Suprapubic skin (tissue), 4 donors: Measurements from ENCODE around the gene LPAR5. TPM values are rescaled to one million over a fixed set of nuclear protein-coding genes. Genes with fewer than 3 reads are reported as not detected.

Experiments used
- DNase-seq, 2 donors: peaks; one replicate each; pipeline ENCODE4 v3.0.0-alpha.2; 2019; ENCODE audit warnings: low spot score in 2 of 2
- H3K27ac ChIP-seq: fragments of 200-600 bp; sonication (generic); one replicate; pipeline ENCODE4 v1.5.1; 2019
- H3K27me3 ChIP-seq: fragments of 200-600 bp; sonication (generic); one replicate; pipeline ENCODE4 v1.5.1; 2019
- H3K36me3 ChIP-seq: fragments of 200-600 bp; sonication (generic); one replicate; pipeline ENCODE4 v1.5.1; 2019
- H3K4me1 ChIP-seq: fragments of 200-600 bp; sonication (generic); one replicate; pipeline ENCODE4 v1.5.1; 2019
- H3K4me3 ChIP-seq: fragments of 200-600 bp; sonication (generic); one replicate; pipeline ENCODE4 v1.5.1; 2019; ENCODE audit warnings: mild to moderate bottlenecking
- H3K9me3 ChIP-seq: fragments of 200-600 bp; sonication (generic); one replicate; pipeline ENCODE4 v1.5.1; 2019
- EP300 ChIP-seq: sonication (generic); formaldehyde crosslinking; IDR thresholded peaks from one replicate; pipeline ENCODE4 v1.6.1; 2017; ENCODE audit warnings: antibody characterized with exemption
- POLR2A ChIP-seq, 2 donors: fragments of 450-650 bp; IDR thresholded peaks; one replicate each; pipeline ENCODE4 v1.6.1; 2017; ENCODE audit warnings: antibody characterized with exemption in 2 of 2, mild to moderate bottlenecking in 2 of 2, moderate library complexity in 2 of 2
- POLR2AphosphoS5 ChIP-seq, 3 donors: sonication (generic); formaldehyde crosslinking; IDR thresholded peaks; one replicate each; pipeline ENCODE4 v1.6.1; 2017; ENCODE audit warnings: antibody characterized with exemption in 3 of 3
- WGBS: methylation state at CpG from one replicate; pipeline ENCODE4 v1.1.5; 2018; 5-methylcytosine and 5-hydroxymethylcytosine counted together
- total RNA-seq, 4 donors: library from RNA; depleted of rRNA; stranded (reverse); fragments of >200 nt; gene quantifications; one replicate each; pipeline ENCODE4 v1.1.0, GENCODE V29; 2016
- TF ChIP-seq, protein P1 (sequence below), 2 donors: fragments of 200-600 bp in 1 of 2; fragments of 450-650 bp in 1 of 2; sonication (generic) in 1 of 2; IDR thresholded peaks; one replicate each; pipeline ENCODE4 v1.5.1; 2016 to 2019; ENCODE audit warnings: antibody characterized with exemption in 2 of 2, mild to moderate bottlenecking in 1 of 2, moderate library complexity in 1 of 2

Gene LPAR5
- total RNA-seq, 4 donors from 2014 or later = 5.8 to 15.0 (median 8.8) TPM

- TF ChIP-seq POLR2AphosphoS5 (IDR thresholded peaks at IDR 0.05) = no peak
- no peak for TF ChIP-seq POLR2A (IDR thresholded peaks at IDR 0.05)
- TF ChIP-seq, protein P1, sequence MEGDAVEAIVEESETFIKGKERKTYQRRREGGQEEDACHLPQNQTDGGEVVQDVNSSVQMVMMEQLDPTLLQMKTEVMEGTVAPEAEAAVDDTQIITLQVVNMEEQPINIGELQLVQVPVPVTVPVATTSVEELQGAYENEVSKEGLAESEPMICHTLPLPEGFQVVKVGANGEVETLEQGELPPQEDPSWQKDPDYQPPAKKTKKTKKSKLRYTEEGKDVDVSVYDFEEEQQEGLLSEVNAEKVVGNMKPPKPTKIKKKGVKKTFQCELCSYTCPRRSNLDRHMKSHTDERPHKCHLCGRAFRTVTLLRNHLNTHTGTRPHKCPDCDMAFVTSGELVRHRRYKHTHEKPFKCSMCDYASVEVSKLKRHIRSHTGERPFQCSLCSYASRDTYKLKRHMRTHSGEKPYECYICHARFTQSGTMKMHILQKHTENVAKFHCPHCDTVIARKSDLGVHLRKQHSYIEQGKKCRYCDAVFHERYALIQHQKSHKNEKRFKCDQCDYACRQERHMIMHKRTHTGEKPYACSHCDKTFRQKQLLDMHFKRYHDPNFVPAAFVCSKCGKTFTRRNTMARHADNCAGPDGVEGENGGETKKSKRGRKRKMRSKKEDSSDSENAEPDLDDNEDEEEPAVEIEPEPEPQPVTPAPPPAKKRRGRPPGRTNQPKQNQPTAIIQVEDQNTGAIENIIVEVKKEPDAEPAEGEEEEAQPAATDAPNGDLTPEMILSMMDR (IDR thresholded peaks at IDR 0.05) = no peak
- TF ChIP-seq EP300 = no peak
- Histone ChIP-seq H3K27me3 (no peaks in the 10 kb centered on the region), H3K9me3 (no peaks in the 10 kb centered on the region), H3K27ac (no peak overlapping the region), H3K4me3 (no peak overlapping the region), H3K36me3 (no peaks in the 10 kb centered on the region), H3K4me1 (peaks cover 32% of the 10 kb centered on the region)
- WGBS = 14% methylated on average over 3 of the region's 5 CpGs
- DNase-seq = no peak
These were observed 5.0 kb downstream of the LPAR5 start for GRCh38 chr12:6630736-6631135.

DNA sequence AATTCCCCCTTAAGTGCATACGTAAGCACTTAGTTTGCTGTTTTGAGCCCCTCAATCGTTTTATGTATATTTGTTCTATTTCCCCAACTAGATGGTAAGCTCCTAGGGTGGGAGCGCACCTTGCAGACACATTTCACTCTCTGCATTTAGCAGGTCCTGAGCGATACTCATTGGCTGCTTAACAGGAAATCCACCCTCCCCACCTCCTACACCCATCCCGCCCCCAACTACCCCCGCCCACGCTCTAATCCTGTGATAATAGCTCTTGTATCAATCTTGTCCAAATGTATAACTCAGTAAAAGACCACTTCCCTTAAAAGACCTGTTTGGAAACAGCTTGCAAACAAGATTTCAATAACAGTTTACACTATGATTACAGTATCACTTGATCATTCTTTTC is 8.1 kb downstream of the LPAR5 start:
- no peak for DNase-seq
- Histone ChIP-seq H3K27ac (no peak overlapping the region), H3K27me3 (no peaks in the 10 kb centered on the region), H3K36me3 (no peaks in the 10 kb centered on the region), H3K4me3 (no peak overlapping the region), H3K4me1 (peaks cover 15% of the 10 kb centered on the region), H3K9me3 (no peaks in the 10 kb centered on the region)
- 69% methylated on average over 7 of the region's 7 CpGs for WGBS
- TF ChIP-seq POLR2A (IDR thresholded peaks at IDR 0.05) (no peak), EP300 (no peak), POLR2AphosphoS5 (IDR thresholded peaks at IDR 0.05) (no peak)
- TF ChIP-seq, protein P1 (IDR thresholded peaks at IDR 0.05) = no peak

GRCh38 chr12:6626654-6627283 is 9.0 kb downstream of the LPAR5 start:
- DNase-seq = no peak
- WGBS = 72% methylated on average over 8 of the region's 8 CpGs
- Histone ChIP-seq H3K36me3 (no peaks in the 10 kb centered on the region), H3K9me3 (no peaks in the 10 kb centered on the region), H3K4me3 (no peak overlapping the region), H3K4me1 (peaks cover 9% of the 10 kb centered on the region), H3K27ac (no peak overlapping the region), H3K27me3 (no peaks in the 10 kb centered on the region)
- TF ChIP-seq EP300 = no peak
- TF ChIP-seq POLR2A (IDR thresholded peaks at IDR 0.05) = no peak
- TF ChIP-seq, protein P1 (IDR thresholded peaks at IDR 0.05) = no peak
- TF ChIP-seq POLR2AphosphoS5 (IDR thresholded peaks at IDR 0.05) = no peak

GRCh38 chr12:6620885-6621274 is 14.9 kb downstream of the LPAR5 start:
- Histone ChIP-seq H3K9me3 (no peaks in the 10 kb centered on the region), H3K4me3 (no peak overlapping the region), H3K36me3 (peaks cover 15% of the 10 kb centered on the region), H3K27ac (no peak overlapping the region), H3K4me1 (peaks cover 10% of the 10 kb centered on the region), H3K27me3 (peaks cover 10% of the 10 kb centered on the region)
- no peak for DNase-seq
- TF ChIP-seq POLR2A (IDR thresholded peaks at IDR 0.05) (no peak), POLR2AphosphoS5 (IDR thresholded peaks at IDR 0.05) (no peak), EP300 (no peak)
- TF ChIP-seq, protein P1 (IDR thresholded peaks at IDR 0.05) = no peak
- WGBS = 97% methylated on average over 25 of the region's 29 CpGs

- Histone ChIP-seq H3K4me3 (no peak overlapping the region), H3K27me3 (peaks cover 10% of the 10 kb centered on the region), H3K9me3 (no peaks in the 10 kb centered on the region), H3K36me3 (peaks cover 15% of the 10 kb centered on the region), H3K27ac (no peak overlapping the region), H3K4me1 (peaks cover 10% of the 10 kb centered on the region)
- DNase-seq = no peak
- WGBS = 79% methylated on average over 33 of the region's 88 CpGs
- no peak for TF ChIP-seq EP300
- TF ChIP-seq POLR2AphosphoS5 (IDR thresholded peaks at IDR 0.05) = no peak
- TF ChIP-seq POLR2A (IDR thresholded peaks at IDR 0.05) = no peak
- TF ChIP-seq, protein P1 (IDR thresholded peaks at IDR 0.05) = peak; percentile 12 to 46
These were observed 15.4 kb downstream of the LPAR5 start for GRCh38 chr12:6620137-6620884.
